G401.6 (cell line): ENCODE measurements around the gene NES.

Experiments
- FAIRE-seq: peaks from 2 replicates; lab custom pipeline; 2012; peaks lifted over from hg19 to GRCh38; lab: Jason Lieb, UNC

NES gene

DNA sequence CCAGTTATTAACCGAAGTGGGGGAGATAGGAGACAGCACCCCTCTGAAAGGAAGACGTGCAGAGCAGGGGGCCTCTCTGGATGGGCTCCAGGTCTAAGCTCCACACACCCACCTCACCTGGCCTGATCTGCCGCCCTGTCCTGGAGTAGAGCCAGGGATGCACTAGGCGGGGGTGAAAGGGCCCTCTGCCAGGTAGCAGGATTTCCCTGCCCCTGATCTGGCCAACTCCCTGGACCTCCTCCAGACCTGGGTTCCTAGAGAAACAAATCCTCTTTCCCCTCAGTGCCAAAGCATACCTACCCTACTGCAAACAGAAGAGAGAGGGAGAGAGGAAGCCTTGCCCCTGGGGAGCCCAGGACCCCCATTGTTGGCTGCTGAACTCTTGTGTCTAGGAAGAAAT lies 26.1 kb upstream of the NES start:
- FAIRE-seq = no peak

DNA sequence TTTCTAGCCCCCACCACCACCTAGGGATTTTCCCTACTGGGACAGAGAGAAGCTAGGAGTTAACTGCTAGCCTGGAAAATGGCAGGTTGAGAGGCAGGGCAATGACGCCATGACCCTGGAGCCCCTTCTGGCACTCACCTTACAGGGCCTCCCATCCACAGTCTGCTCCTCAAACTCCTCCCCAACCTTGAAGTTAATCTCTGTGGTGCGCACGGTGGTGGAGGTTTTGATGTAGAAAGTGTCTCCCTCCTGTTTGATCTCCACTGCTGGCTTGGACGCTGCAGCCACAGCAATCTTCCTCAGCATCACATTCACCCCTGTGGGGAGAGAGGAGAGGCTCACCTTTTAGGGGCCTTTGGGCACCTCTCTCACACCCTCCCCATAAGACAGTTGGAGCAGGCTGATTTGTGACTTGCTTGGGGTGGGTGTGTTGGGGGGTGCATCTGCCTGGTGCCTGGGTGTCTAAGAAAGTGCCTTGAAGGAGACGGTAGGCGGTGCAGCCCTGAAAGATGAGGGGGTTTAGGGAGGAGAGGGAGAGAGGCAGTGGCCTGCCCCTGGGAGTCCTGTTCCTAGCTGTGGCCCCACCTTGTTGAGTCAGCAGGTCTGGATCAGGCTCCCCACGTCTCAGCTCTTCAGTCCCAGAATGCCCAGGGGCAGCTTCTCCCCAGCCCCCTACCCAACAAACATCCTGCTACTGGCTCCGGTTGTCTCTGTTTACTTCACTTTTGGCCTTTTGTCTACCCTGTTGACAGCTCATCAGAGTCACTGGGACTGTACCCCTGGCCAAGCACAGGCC lies 23.7 kb upstream of the NES start:
- FAIRE-seq = no peak

DNA sequence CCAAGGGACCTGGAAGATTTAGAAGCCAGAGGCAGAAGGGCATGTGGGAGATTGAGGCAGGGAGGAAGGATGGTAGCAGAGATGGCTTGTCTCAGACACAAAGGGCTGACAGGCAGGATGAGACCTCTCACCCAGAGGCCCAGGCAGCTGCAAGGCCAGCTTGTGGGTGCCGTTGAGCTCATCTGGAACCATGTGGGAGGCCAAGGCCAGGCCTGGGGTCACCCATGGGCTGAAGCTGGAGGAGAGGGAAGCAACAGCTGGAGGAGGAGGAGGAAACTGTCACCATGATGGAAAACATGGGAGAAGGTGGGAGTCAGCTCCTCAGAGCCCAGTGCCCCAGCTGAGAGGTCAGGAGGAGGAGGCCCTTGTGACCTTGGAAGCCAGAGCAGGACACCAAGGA lies 21.8 kb upstream of the NES start:
- no peak for FAIRE-seq

DNA sequence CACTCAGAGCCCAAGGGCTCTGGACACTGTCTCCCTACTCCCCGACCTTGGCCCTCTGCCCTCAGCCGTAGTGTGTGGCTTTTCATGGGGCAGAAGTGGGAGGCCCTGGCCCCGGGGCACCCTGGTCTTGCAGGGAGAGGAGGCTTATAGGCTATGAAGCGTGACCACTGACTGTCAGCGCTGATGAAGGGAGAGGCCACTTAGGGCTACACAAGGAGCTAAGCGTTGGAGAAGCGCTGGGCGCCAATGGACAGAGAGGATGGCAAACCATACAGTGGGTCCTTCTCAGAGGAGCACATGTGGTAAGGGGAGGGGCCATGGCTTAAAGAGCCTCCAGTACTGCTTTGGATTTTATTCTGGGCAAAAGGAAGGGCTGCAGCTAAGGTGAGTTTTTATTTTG lies 20.3 kb upstream of the NES start:
- FAIRE-seq = peak; percentile 8

DNA sequence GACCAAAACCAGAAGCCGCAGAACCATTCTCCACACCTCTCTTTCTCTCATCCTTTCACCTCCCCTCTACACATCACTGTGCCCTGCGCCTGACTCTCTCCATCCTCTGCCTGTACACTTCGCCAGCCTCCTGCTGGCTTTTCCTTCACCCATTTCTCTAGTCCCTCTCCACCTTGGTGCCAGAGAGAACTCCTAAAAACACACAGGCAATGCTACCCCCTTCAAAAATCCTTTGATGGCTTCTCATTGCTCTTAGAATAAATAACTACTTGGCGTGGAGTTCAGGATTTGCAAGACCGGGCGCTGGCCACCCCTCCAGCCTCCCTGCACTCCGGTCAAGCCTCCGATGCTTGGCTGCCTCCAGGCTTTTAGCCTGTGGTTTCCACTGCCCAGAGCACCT lies 19.5 kb upstream of the NES start:
- no peak for FAIRE-seq

DNA sequence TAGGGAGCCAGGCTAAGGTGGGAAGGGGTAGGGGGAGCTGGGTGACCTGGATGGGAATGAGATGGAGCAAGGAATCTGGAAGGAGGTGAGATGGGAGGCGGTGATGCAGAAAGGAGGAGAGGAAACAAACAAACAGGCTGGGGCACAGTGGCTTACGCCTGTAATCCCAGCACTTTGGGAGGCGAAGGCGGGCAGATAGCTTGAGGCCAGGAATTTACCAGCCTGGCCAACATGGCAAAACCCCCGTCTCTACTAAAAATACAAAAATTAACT lies 17.4 kb upstream of the NES start:
- no peak for FAIRE-seq

DNA sequence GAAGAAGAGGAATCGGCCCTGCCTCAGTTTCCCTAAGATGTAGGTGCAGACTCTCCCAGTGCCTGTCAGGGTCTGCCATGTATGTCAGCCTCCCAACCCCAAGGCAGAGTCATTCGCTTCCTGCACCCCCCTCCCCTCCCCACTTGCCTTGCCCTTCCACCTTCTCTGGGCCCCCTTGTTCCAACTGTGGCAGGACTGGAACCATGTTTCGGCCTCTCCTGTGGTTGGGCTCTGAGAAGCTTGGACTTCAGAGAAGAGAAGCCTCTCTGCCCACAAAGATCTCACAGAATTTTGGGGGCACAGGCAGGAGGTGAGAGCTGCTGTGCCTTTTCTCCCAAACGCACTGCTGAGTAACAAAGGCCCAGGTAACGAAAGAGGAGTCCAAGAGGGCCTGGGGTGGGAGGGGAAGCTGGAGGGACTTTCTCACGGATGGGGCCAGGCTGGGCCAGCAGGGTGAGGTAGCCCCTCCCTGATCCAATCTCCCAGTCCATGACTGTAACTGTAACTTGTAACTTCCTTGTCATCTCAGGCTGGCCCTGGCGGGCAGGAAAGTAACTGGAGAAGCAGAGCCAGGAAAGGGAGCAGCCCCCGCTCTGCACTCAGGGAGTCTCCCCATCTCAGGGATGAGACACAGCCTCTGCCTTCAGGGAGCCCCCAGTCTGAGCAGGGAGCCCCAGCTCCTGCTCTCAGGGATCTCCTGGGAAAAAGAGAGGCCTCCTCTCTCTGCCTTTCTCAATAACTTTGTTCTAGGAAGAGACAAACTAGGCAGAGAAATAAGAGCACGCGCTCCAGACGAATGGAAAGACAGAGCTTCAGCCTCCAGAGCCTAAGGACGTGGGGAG lies 16.9 kb upstream of the NES start:
- peak; percentile 51 for FAIRE-seq

DNA sequence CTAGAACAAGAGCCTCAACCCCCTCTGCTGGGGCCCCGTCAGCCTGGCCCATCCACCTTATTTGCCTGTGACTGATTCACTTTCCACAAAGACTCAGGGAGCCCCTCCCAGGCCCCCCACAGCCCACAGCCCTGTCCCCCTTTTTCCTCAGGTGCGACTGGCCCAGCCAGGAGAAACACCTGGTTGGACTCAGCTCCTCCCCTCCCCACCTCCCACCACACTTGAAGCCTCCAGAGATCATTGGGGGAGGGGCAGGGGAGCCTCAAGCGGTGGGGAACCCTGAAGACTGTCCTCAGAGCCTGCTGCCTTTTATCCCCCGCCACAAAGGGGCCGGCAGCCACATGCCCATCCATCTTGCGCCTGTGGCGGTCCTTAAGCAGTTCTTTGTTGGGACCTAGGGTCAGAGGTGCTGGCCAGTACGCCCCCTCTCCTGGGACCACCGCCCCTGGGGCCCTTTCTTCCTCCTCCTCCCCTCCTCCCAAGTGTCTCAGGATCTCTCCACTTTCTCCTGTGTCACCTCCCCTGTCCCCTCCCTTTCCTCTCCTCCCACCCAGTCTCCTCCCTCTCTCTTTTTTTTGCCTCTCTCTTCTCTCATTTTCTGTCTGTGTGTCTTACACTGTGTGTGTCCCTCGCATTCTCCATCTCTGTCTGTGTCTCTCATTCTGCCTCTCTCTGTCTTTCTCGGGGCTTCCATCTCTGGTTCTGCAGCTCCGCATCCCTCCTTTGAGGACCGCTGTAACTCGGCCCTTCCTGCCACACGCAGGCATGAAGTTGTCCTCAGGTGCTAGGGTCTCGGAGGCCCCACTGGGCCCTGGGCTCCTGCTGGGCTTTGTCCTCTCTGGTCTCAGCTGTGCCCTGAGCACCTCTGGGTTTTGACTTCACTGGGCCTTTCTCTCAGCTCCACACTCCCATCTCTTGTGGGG lies 16.0 kb upstream of the NES start:
- FAIRE-seq = no peak

DNA sequence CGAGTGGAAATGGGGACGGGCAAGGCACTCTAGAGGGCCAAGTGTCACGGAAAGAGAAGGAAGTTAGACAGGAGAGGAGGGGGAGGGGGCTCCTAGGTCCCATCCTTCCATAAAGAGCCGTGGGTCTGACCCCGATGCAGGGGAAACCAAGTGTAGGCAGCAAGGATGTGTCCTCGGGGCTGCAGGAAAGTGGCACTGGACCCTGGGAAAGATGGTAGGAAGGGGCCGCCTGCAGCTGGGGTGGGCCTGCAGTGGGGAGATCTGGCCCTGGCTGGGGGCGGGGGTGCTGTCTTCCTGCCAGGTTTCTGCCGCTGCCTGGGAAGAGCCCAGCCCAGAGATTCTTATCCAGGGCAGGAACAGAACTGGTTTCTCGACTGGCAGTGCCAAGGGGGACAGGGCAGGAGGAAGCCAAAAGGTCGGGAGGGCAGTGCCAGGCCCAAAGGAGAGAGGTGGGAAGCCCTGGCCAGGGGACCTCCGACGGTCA lies 15.3 kb upstream of the NES start:
- no peak for FAIRE-seq

DNA sequence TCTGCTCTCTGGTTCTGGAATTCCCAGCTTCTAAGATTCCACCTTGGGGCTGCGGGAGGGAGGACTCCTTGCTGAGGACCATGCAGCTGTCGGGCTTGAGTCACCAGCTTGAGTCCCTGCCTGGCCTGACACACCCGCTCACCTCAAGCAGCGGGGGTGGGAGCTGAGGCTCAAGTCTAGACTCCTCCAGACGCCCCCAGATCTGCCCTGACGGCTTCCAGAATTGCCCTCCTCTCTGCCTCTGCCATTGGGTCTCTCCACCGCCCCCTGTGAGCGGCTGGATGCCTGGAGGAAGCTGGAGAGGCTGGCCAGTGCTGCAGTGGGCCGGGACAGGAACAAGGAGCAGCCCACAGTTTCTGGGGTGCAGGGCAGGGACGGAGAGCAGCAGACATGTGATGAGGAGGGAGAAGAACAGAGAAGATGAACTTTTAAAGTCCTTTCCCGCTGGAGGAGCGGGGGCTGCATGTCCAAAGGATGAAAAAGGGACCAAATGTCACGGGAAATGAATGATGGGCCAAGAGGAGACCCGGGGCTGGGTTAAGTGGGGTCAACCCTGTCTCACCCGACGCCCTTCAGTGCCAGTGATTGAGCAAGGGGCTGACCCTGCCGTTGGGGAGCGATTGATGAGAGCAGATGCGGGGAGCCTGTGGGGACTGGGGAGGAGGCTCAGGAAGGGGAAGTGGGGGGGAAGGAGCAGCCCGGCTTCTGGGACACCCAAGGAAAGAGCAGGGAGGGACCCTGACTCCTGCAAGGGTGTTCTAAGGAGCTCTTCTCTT lies 14.6 kb upstream of the NES start:
- no peak for FAIRE-seq

DNA sequence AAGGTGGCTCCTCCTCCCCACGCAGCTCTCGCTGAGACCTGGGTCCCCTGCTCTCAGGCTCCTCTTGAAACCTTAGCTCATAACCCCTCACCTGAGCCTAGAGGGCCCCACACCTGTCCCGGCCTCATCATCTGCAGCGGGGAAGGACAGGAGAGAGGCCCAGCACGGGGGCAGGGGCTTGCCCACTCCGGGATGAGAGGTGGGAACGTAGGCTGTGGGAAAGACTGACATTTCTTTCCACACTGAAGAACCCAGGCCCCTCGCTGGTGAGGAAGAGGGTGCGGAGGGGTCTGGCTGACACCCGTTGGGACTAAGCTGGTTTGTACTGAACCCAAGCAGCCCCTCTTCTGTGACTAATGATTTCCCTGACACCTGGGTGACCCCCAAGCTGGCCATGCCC lies 14.0 kb upstream of the NES start:
- no peak for FAIRE-seq

DNA sequence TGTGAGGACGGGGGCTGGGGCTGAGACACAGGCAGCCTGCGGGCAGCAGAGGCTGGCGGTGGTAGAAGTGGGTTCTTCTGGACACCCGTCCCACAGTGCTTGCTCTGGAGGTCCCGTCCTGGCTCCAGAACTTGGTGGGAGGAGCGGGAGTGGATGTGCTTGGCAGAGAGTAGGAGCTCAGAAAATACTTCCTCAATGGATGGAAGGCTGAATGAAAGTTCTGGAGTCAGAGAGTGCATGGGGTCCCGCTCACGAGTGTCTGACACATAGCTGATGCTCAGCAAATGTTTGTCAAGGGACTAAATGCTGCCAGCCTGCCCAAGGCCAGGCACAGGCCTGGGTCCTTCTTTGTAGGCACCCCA lies 13.4 kb upstream of the NES start:
- FAIRE-seq = no peak

DNA sequence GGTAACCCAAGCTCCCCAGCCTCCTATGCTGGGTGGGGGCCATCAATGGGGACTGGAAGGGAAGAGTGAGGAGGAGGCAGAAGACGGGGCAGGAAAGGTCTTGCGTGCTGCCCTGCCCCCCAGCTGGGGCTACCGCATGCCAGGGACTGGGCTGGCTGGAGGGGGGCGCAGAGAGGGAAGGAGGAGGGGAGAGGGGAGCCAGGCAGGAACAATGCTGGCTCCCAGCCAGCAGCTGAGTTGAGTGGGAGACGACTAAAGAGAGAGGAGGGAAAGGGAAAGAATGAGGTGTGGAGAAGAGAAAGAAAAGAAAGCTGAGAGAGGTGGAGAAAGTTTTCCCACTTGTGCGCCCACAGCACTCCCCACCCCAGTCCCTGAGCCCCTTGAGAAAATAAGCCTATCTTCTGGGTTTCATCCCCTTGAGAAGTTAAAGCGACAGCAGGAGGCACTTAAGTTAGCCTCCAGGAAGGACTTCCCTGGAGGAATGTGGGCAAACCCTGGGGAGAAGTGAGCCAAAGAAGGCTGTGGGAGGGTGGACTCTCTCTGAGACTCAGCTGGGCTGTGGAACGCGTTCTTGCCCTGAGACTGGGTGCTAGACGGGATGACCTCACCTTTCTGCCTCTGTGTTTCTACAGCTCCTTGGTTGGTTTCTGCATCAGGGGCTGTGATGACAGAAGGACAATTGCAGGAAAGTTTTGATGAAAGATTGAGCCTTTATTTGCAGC lies 12.9 kb upstream of the NES start:
- FAIRE-seq = no peak

DNA sequence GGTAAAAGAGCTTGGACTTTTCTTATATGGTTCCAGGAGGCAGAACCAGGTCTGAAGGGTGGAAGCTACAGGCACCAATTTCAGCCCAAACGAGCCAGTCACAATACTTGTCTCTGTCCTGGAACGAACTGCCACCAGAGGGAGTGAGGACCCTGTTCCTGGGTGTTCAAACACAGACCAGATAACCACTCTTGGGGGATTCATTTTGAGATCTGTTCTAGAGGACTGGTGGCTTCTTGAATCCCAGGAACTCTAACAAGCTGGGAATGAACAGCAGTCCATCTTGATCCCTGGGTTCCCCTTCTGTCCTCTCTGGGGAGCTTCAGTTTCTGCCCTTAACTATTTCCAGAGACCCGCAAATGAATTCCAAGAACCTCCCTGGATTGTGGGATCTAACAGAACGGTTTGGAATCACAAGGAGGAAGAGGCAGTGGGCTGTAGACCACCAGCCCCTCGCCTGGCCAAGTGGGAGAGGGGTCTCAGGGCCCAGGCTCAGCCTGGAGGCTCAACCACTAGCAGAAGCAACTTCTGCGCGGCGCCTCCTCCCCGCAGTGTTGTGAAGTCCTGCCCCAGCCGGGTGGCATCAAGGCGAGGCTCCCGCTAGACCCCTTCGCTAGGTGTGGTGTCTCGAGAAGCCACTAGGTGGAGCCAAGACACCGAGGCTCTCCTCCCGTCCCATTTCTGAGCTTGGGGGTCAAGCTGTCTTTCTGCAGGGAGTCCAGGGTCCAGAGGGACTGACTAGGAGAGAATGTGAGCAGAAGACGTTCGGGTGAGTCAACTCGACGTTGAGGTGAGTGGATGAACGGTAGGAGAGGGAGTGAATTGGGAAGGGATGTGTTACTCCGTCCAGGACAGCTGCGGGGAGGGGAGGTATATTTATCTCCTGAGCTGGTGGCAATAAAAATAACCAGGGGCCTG lies 12.1 kb upstream of the NES start:
- FAIRE-seq = peak; percentile 73

DNA sequence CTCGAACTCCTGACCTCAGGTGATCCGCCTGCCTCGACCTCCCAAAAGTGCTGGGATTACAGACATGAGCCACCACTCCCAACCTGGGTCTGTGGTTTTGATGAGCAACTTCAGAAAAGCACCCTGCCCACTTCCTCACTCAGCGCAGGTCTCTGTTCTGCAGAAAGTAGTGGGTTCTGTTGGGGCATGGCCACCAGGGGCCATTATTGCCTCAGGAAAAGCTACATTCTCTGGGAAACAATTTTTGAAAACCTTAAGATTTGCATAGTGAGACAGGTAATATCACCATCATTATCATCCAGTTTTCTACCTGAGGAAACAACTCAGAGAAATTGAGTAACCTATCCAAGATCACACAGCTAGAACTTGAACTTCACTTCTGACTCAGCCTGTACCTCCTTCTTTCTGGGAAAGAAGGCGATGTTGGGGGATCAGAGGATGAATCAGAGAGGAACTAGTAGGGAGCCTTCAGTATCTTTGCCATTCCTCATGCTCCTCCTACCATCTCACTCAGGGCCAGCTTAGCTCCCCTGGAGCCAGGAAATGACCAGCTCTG lies 7.1 kb upstream of the NES start:
- no peak for FAIRE-seq

DNA sequence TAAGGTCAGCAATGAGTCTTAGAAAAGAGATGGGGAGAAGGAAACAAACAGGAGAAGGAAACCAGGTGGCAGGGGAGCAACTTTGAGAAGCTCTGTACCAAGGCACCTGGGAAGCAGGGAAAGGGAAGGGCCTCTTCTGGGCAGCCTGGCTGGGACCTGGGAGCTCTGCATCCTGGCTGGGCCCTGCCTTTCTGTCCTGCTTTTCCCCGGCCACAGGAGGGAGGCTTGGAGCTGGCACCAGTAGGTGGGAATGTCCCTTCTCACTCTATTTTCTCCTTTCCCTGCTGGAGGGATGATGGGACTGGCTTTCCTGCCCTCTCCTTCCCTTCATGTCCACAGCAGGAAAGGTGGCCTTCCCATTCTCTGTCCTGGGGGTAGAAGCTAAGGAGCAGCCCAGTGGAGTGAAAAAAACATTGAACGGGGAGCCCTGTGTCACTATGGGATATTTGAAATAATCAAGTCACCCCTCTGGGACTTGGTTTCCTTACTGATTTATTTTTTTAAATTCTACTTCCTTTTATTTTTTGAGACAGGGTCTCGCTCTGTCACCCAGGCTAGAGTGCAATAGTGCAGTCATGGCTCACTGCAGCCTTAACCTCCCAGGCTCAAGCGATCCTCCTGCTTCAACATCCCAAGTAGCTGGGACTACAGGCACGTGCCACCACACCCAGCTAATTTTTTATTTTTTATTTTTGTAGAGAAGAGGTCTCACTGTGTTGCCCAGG lies 5.1 kb upstream of the NES start:
- FAIRE-seq = no peak

DNA sequence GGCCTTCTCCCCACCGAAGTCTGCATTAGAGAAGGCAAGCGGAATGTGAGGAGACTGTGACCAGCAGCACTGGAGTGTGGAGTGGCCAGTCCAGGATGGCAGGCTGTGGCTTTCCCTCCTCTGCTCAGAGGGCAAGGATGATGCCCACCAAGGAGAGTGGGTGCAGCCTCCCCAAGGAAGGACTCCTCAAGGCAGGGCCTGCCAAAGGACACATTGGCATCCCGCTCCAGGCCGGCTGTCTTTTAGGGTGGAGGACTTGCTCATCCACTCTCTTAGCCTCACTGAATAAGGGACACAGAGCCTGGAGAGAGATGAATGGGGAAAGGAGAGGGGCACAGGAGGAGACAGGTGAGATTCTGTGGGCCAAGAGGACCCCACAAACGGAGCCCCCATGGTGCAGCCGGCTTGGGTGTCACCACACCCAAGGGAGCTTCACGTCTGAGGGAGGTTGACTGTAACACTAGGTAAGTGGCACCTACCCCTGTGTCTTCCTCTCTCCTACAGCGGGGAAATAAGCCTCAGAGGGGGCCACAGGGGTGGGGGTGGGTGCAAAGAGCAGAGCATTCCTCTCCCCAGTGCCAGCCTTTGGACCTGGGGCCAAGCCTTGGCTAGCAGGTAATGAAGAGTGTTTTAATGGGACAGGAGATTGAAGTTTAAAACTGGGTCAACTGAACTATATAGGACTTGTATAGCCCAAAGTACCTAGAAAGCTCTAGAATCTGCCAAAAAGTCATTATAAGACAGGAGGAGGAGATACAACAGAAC lies 4.2 kb upstream of the NES start:
- no peak for FAIRE-seq

DNA sequence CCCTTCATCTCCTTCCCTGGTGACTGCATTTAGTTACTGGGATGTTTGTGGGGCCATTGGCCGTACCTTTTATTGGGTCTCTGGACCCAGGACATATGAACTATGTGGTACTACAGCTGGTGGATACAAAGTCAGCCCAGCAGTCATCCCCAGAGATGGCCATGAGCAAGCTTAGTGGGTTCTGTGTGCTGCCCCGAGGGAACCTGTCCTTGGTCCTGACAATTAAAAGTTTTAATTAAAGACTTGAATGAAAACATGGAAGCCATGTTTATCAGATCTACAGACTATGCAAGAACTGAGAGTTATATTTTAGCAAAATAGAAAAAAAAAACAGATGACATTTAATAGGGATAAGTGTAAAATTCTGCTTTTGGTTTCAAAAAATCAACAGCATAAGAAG lies 2.8 kb upstream of the NES start:
- no peak for FAIRE-seq
